ENCODE data around the gene HAO2.

GRCh38 chr1:119347858-119348257 lies 20.7 kb upstream of the HAO2 start:
- TF ChIP-seq ZFP3 (CRISPR knock-in tag; IDR thresholded peaks at IDR 0.05) = no peak
- no peak for TF ChIP-seq TCF4 (CRISPR knock-in tag; IDR thresholded peaks at IDR 0.05; ENCODE audit: borderline replicate concordance)
- no peak for TF ChIP-seq PATZ1 (CRISPR knock-in tag; IDR thresholded peaks at IDR 0.05; ENCODE audit: borderline replicate concordance)
- TF ChIP-seq ISL1 (CRISPR knock-in tag; IDR thresholded peaks at IDR 0.05) = no peak
- no peak for TF ChIP-seq ARNTL (CRISPR knock-in tag; IDR thresholded peaks at IDR 0.05; ENCODE audit: borderline replicate concordance, low read depth)

All from SK-N-SH treated with all-trans-retinoic acid at 6 μM for 48 hours (cell line).